PC-3 (cell line): Measurements from ENCODE around the gene DBH.

Experiments used
- CTCF ChIP-seq: fragments of 300-600 bp; sonication (generic); conservative IDR thresholded peaks from 2 replicates; pipeline ENCODE4 v1.5.1; 2017; ENCODE audit warnings: antibody characterized with exemption, low read depth, mild to moderate bottlenecking, low read length
- EZH2phosphoT487 ChIP-seq: fragments of 300-600 bp; sonication (generic); IDR thresholded peaks from 2 replicates; pipeline ENCODE4 v1.6.1; 2018; ENCODE audit warnings: mild to moderate bottlenecking, antibody characterized with exemption, low read length, borderline replicate concordance

DNA sequence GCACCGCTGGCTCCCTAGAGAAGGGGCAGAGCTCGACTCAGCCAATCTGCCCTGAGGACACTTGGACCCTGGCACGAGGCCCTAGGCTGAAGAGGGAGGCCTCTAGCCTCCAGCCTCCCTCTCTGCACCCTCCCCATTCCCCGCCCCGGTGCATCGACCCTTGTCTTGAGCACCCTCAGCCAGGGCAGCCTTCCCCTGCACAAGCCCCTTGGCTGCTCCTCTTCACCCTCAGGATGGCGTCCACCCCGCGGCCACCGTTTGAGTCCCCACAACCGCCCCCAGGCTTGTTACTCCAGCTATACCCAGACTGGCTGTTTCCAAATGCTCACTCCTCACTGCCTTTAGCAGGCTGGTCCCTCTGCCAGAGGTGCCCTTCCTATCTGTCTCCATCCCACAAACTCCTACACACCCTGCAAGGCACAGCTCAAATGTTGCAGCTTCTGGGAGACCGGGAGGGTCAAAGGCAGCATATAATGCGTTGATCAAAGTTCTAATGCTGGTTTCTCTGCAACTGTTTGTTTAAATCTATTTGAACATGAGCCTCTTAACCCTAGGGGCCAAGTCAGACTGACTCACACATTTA is 20.5 kb upstream of the DBH start:
- no peak for TF ChIP-seq CTCF
- no peak for TF ChIP-seq EZH2phosphoT487
